Neural cell (in vitro differentiated cells): ENCODE measurements around the gene MAN2B2. TPM values are rescaled to one million over a fixed set of nuclear protein-coding genes. Genes with fewer than 3 reads are reported as not detected.

Experiments
- H2AFZ ChIP-seq: fragments of 200-600, 300-800 bp; sonication (generic), shearing (Covaris generic); 2 replicates; pipeline ENCODE4 v1.6.0; 2014; ENCODE audit warnings: low read depth, mild to moderate bottlenecking, antibody characterized with exemption, low read length, moderate library complexity
- H3F3A ChIP-seq: fragments of 200-600 bp; shearing (Covaris generic); 2 replicates; pipeline ENCODE4 v1.6.1; 2016; ENCODE audit warnings: mild to moderate bottlenecking, moderate library complexity, mixed read lengths, antibody characterized with exemption, low read length; ENCODE audit not compliant: insufficient read depth, poor library complexity, severe bottlenecking
- H3K27ac ChIP-seq: fragments of 200-600, 300-800 bp; sonication (generic), shearing (Covaris generic); 2 replicates; pipeline ENCODE4 v1.5.1; 2014; ENCODE audit warnings: mild to moderate bottlenecking, low read length, moderate library complexity
- H3K27me3 ChIP-seq: fragments of 300-800, 200-600 bp; sonication (generic), shearing (Covaris generic); 2 replicates; pipeline ENCODE4 v1.6.0; 2014; ENCODE audit warnings: mild to moderate bottlenecking, low read depth, low read length, moderate library complexity; ENCODE audit not compliant: insufficient read depth
- H3K36me3 ChIP-seq: fragments of 300-800, 200-600 bp; sonication (generic), shearing (Covaris generic); 2 replicates; pipeline ENCODE4 v1.5.1; 2014; ENCODE audit warnings: mild to moderate bottlenecking, antibody characterized with exemption, low read length, moderate library complexity; ENCODE audit not compliant: insufficient read depth
- H3K4me2 ChIP-seq: fragments of 300-800, 200-600 bp; sonication (generic), shearing (Covaris generic); 2 replicates; pipeline ENCODE4 v1.6.0; 2014; ENCODE audit warnings: mild to moderate bottlenecking, low read length
- H3K4me3 ChIP-seq: fragments of 300-800, 200-600 bp; sonication (generic), shearing (Covaris generic); 2 replicates; pipeline ENCODE4 v1.5.1; 2014; ENCODE audit warnings: mild to moderate bottlenecking, low read length, moderate library complexity
- H3K79me2 ChIP-seq: fragments of 200-600 bp; shearing (Covaris generic); replicated peaks from 2 replicates; pipeline ENCODE4 v1.6.0; 2014; ENCODE audit warnings: mild to moderate bottlenecking, low read length, moderate library complexity; ENCODE audit not compliant: insufficient read depth
- H3K9ac ChIP-seq: fragments of 300-800, 200-600 bp; sonication (generic), shearing (Covaris generic); 2 replicates; pipeline ENCODE4 v1.6.1; 2016; ENCODE audit warnings: mild to moderate bottlenecking, low read length, mixed read lengths
- H3K9me2 ChIP-seq: fragments of 200-600 bp; shearing (Covaris generic); 2 replicates; pipeline ENCODE4 v1.6.1; 2016; ENCODE audit warnings: mild to moderate bottlenecking, low read length, mixed read lengths; ENCODE audit not compliant: insufficient read depth
- H3K9me3 ChIP-seq: fragments of 200-600, 300-800 bp; sonication (generic), shearing (Covaris generic); 2 replicates; pipeline ENCODE4 v1.6.1; 2016; ENCODE audit warnings: mild to moderate bottlenecking, mixed run types, low read length, moderate library complexity, mixed read lengths
- H4K20me1 ChIP-seq: fragments of 200-600 bp; shearing (Covaris generic); 2 replicates; pipeline ENCODE4 v1.6.1; 2016; ENCODE audit warnings: mild to moderate bottlenecking, mixed run types; ENCODE audit not compliant: insufficient read depth
- EP300 ChIP-seq: fragments of 450-650 bp; conservative IDR thresholded peaks from 2 replicates; pipeline ENCODE4 v1.6.1; 2014; ENCODE audit warnings: antibody characterized with exemption, mild to moderate bottlenecking, moderate library complexity; ENCODE audit not compliant: poor library complexity, severe bottlenecking
- EZH2 ChIP-seq: fragments of 200-600, 300-800 bp; shearing (Covaris generic), sonication (generic); IDR thresholded peaks from 2 replicates; pipeline ENCODE4 v1.6.1; 2014; ENCODE audit warnings: antibody characterized with exemption, low read length, borderline replicate concordance, mild to moderate bottlenecking; ENCODE audit not compliant: insufficient read depth, poor library complexity, severe bottlenecking
- MXI1 ChIP-seq: fragments of 450-650 bp; conservative IDR thresholded peaks from 2 replicates; pipeline ENCODE4 v1.6.1; 2014; ENCODE audit warnings: antibody characterized with exemption, mild to moderate bottlenecking; ENCODE audit not compliant: poor library complexity, severe bottlenecking
- POLR2AphosphoS5 ChIP-seq: IDR thresholded peaks from 2 replicates; pipeline ENCODE4 v1.6.1; 2012
- RAD21 ChIP-seq: fragments of 450-650 bp; conservative IDR thresholded peaks from 2 replicates; pipeline ENCODE4 v1.6.1; 2014; ENCODE audit warnings: antibody characterized with exemption, mild to moderate bottlenecking, moderate library complexity
- SMC3 ChIP-seq: fragments of 450-650 bp; conservative IDR thresholded peaks from 2 replicates; pipeline ENCODE4 v1.6.1; 2014; ENCODE audit warnings: antibody characterized with exemption, mild to moderate bottlenecking, moderate library complexity; ENCODE audit not compliant: poor library complexity
- TAF1 ChIP-seq: IDR thresholded peaks from 2 replicates; pipeline ENCODE4 v1.6.1; 2012; ENCODE audit warnings: low read depth
- polyA plus RNA-seq: library from polyadenylated mRNA; depleted of rRNA; stranded (reverse); fragments of >200 nt; gene quantifications from 2 replicates; pipeline ENCODE4 v1.2.3, GENCODE V29; 2014
- TF ChIP-seq, protein P1 (sequence below): fragments of 450-650 bp; IDR thresholded peaks from 2 replicates; pipeline ENCODE4 v1.5.1; 2014; ENCODE audit warnings: antibody characterized with exemption, mild to moderate bottlenecking, moderate library complexity; ENCODE audit not compliant: poor library complexity, severe bottlenecking
- TF ChIP-seq, protein P2 (sequence below): IDR thresholded peaks from 2 replicates; pipeline ENCODE4 v1.6.1; 2012; ENCODE audit warnings: borderline replicate concordance

Gene MAN2B2
- polyA plus RNA-seq, 1 donor from 2014 or later = 7.5 TPM

- Histone ChIP-seq H3K9me2 (no peaks in the 10 kb centered on the region), H3K79me2 (no peaks in the 10 kb centered on the region), H3K9ac (no peak overlapping the region), H3K27me3 (peaks cover 3% of the 10 kb centered on the region), H3F3A (no peaks in the 10 kb centered on the region), H2AFZ (no peak overlapping the region), H3K27ac (no peak overlapping the region), H3K36me3 (no peaks in the 10 kb centered on the region), H3K9me3 (peaks cover 3% of the 10 kb centered on the region), H3K4me3 (no peak overlapping the region), H4K20me1 (no peaks in the 10 kb centered on the region), H3K4me2 (no peak overlapping the region)
- TF ChIP-seq, protein P1, sequence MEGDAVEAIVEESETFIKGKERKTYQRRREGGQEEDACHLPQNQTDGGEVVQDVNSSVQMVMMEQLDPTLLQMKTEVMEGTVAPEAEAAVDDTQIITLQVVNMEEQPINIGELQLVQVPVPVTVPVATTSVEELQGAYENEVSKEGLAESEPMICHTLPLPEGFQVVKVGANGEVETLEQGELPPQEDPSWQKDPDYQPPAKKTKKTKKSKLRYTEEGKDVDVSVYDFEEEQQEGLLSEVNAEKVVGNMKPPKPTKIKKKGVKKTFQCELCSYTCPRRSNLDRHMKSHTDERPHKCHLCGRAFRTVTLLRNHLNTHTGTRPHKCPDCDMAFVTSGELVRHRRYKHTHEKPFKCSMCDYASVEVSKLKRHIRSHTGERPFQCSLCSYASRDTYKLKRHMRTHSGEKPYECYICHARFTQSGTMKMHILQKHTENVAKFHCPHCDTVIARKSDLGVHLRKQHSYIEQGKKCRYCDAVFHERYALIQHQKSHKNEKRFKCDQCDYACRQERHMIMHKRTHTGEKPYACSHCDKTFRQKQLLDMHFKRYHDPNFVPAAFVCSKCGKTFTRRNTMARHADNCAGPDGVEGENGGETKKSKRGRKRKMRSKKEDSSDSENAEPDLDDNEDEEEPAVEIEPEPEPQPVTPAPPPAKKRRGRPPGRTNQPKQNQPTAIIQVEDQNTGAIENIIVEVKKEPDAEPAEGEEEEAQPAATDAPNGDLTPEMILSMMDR = no peak
- TF ChIP-seq RAD21 = no peak
- no peak for TF ChIP-seq POLR2AphosphoS5
- no peak for TF ChIP-seq EZH2
- TF ChIP-seq EP300 = no peak
- no peak for TF ChIP-seq MXI1
- TF ChIP-seq SMC3 = no peak
- TF ChIP-seq TAF1 = no peak
- TF ChIP-seq, protein P2, sequence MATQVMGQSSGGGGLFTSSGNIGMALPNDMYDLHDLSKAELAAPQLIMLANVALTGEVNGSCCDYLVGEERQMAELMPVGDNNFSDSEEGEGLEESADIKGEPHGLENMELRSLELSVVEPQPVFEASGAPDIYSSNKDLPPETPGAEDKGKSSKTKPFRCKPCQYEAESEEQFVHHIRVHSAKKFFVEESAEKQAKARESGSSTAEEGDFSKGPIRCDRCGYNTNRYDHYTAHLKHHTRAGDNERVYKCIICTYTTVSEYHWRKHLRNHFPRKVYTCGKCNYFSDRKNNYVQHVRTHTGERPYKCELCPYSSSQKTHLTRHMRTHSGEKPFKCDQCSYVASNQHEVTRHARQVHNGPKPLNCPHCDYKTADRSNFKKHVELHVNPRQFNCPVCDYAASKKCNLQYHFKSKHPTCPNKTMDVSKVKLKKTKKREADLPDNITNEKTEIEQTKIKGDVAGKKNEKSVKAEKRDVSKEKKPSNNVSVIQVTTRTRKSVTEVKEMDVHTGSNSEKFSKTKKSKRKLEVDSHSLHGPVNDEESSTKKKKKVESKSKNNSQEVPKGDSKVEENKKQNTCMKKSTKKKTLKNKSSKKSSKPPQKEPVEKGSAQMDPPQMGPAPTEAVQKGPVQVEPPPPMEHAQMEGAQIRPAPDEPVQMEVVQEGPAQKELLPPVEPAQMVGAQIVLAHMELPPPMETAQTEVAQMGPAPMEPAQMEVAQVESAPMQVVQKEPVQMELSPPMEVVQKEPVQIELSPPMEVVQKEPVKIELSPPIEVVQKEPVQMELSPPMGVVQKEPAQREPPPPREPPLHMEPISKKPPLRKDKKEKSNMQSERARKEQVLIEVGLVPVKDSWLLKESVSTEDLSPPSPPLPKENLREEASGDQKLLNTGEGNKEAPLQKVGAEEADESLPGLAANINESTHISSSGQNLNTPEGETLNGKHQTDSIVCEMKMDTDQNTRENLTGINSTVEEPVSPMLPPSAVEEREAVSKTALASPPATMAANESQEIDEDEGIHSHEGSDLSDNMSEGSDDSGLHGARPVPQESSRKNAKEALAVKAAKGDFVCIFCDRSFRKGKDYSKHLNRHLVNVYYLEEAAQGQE = no peak
Measured at GRCh38 chr4:6548882-6549230, 26.1 kb upstream of the MAN2B2 start.

- peaks cover 3% of the 10 kb centered on the region for H3K27me3 ChIP-seq
- no peak overlapping the region for H3K27ac ChIP-seq
Measured at GRCh38 chr4:6549445-6549844, 25.5 kb upstream of the MAN2B2 start.

More at GRCh38 chr4:6549445-6549844, 25.5 kb upstream of the MAN2B2 start:
- Histone ChIP-seq H3K36me3 (no peaks in the 10 kb centered on the region), H3K79me2 (no peaks in the 10 kb centered on the region), H3F3A (no peaks in the 10 kb centered on the region), H3K9me2 (no peaks in the 10 kb centered on the region), H3K9me3 (peaks cover 3% of the 10 kb centered on the region), H2AFZ (no peak overlapping the region), H3K4me2 (no peak overlapping the region), H3K9ac (no peak overlapping the region), H4K20me1 (no peaks in the 10 kb centered on the region), H3K4me3 (no peak overlapping the region)
- TF ChIP-seq RAD21 = peak; percentile 59
- TF ChIP-seq EZH2 = no peak
- TF ChIP-seq, protein P2 = no peak
- peak; percentile 65 for TF ChIP-seq SMC3
- no peak for TF ChIP-seq MXI1
- no peak for TF ChIP-seq EP300
- no peak for TF ChIP-seq POLR2AphosphoS5
- no peak for TF ChIP-seq TAF1
- TF ChIP-seq, protein P1 = peak; percentile 53
